HEK293T (cell line): ENCODE measurements around the gene ARL6IP1.
"Not testable (repeated sequence)": the region's sequence is repeated elsewhere in the genome, so short reads cannot be mapped to it uniquely, and the experiment has no call there.

ENCODE experiments used
- BHLHE40 ChIP-seq: fragments of 450-650 bp; IDR thresholded peaks from 2 replicates; pipeline ENCODE4 v1.6.1; 2016; ENCODE audit warnings: mild to moderate bottlenecking, moderate library complexity, borderline replicate concordance
- CTBP1 ChIP-seq: fragments of 450-650 bp; IDR thresholded peaks from 2 replicates; pipeline ENCODE4 v1.6.1; 2016; ENCODE audit warnings: borderline replicate concordance
- ELF4 ChIP-seq: fragments of 450-650 bp; IDR thresholded peaks from 2 replicates; pipeline ENCODE4 v1.6.1; 2017; ENCODE audit warnings: antibody characterized with exemption
- FOXA1 ChIP-seq: fragments of 450-650 bp; IDR thresholded peaks from 2 replicates; pipeline ENCODE4 v1.6.1; 2016; ENCODE audit warnings: mild to moderate bottlenecking
- LEF1 ChIP-seq: fragments of 450-650 bp; IDR thresholded peaks from 2 replicates; pipeline ENCODE4 v1.6.1; 2017; ENCODE audit warnings: mild to moderate bottlenecking, borderline replicate concordance
- SP1 ChIP-seq: fragments of 450-650 bp; IDR thresholded peaks from 2 replicates; pipeline ENCODE4 v1.6.1; 2017
- SUZ12 ChIP-seq: fragments of 450-650 bp; IDR thresholded peaks from 2 replicates; pipeline ENCODE4 v1.6.1; 2016; ENCODE audit warnings: mild to moderate bottlenecking
- ZNF384 ChIP-seq: fragments of 450-650 bp; IDR thresholded peaks from 2 replicates; pipeline ENCODE4 v1.6.1; 2016

DNA sequence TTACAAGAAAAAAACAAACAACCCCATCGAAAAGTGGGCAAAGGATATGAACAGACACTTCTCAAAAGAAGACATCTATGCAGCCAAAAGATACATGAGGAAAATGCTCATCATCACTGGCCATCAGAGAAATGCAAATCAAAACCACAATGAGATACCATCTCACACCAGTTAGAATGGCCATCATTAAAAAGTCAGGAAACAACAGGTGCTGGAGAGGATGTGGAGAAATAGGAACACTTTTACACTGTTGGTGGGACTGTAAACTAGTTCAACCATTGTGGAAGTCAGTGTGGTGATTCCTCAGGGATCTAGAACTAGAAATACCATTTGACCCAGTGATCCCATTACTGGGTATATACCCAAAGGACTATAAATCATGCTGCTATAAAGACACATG, 23.7 kb downstream of the ARL6IP1 start:
- TF ChIP-seq BHLHE40, ZNF384, FOXA1, CTBP1, LEF1, ELF4, SUZ12, SP1: not testable (repeated sequence)
